ENCODE data around the gene CYP1B1.
"Not testable (repeated sequence)": the region's sequence is repeated elsewhere in the genome, so short reads cannot be mapped to it uniquely, and the experiment has no call there.

Gene CYP1B1

DNA sequence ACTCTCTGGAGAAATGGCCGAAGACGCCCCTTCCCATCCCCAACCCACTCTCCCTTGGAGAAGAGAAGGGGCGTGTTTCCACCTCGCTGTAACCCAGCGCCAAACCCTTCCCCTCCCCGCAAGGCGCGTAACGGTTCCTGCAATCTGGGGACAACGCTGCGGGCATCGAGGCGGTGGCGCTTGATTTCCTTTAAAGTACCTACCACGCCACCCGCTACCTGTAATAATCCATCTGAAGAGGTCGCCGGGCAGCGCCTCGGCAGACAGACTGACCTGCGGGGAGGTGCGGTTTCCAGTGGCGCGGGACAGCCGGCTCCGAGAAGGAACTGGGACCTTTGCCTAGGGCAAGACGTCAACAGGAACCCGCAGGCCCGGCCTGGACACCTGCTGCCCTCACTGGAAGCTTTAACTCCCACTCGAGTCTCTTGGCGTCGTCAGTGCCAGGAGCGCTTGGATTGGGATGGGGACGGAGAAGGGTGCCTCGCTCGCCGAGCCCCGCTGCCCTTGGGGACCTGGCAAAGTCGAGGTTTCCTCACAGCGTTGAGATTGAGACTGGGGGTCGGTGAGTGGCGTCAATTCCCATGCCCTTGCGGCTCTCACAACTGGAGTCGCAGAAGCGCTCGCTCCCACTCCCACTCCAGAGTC is at the start of gene CYP1B1:
CYP1B1 (minus strand) TSS at position 645 of the 645 bp plus-strand sequence. CDS start 763 bp downstream, outside the sequence.
- no peak for TF ChIP-seq ZNF274 (IDR thresholded peaks at IDR 0.05; ENCODE audit: low read depth, low read length)
- peak within 1 kb of the TSS; percentile 57; the same call in 1 of the 2 replicates for H3K4me3 ChIP-seq (ENCODE audit: low read length)

DNA sequence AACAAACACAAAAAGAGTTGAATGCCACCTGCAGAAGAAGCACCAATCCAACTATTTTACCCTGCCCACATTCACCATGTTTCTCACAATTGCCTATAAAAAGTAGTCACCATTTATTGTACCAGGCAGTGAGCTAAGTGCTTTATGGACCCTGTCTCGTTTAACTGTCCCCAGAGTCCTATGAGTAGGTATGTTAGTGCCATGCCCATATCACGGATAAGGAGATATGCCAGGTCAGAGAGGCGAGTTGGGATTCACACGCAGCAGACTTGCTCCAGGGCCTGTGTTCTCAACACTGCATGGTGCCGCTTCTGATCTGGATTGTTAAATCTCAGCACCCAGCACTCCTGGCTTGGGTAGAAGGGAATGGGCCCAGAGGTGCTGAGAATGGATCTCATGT is 49.1 kb upstream of the CYP1B1 start:
- no peak for TF ChIP-seq ZNF274 (IDR thresholded peaks at IDR 0.05; ENCODE audit: low read depth, low read length)
- H3K4me3 ChIP-seq (ENCODE audit: low read length): no peak overlapping the region

DNA sequence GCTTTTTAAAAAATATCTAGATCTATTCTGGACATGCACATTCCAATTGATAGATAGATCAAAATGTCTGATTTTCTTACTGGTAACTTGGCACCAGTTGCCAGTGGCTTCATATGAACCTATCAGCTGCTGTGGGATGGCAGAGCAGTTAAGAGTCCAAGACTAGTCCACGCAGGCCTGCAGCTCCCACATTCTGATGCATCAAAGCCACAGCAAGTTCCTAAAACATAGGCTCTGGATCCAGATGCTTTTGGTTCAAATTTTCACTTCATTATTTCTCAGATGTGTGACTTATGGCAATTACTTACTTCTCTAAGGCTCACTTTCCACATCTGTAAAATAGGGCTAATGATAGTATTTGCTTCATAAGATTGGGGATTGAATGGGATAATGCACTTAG is 48.0 kb upstream of the CYP1B1 start:
- no peak overlapping the region for H3K4me3 ChIP-seq (ENCODE audit: low read length)
- TF ChIP-seq ZNF274 (IDR thresholded peaks at IDR 0.05; ENCODE audit: low read depth, low read length): no peak

DNA sequence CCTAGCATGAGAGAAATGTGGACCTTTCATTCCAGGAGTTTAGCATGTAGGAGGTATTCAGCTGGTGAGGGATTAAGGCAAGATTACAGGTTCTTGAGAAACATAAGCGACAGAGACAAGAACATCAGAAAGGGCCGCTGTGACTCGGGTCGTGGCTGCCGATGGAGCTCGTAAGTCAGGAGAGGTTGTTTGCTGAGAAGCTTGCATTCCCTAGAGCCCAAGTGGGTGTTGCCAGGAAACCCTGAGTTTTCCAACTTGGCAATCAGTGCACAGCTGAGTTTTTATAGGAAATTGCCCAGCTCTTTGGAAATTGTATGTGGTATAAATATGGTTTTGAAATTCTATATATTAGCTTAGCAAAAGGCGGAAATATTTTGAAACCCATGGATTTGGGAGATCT is 46.4 kb upstream of the CYP1B1 start:
- no peak for TF ChIP-seq ZNF274 (IDR thresholded peaks at IDR 0.05; ENCODE audit: low read depth, low read length)
- no peak overlapping the region for H3K4me3 ChIP-seq (ENCODE audit: low read length)

DNA sequence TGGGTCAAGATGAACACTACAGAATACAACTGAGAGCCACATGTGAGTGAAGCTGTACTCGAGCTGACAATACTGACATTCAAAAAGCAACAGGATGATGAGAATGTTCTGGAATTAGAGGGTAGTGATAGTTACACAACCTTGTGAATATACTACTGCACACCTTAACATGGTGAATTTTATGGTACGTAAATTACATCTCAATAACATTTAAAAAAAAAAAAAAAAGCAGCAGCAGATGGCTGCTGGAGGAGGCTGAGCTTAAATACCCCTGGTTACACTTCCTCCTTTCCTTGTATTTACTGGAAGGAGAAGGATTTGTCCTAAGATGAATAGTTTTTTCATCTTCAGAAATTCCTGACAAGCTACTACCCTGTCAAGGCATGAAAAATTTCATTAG is 45.5 kb upstream of the CYP1B1 start:
- TF ChIP-seq ZNF274 (IDR thresholded peaks at IDR 0.05; ENCODE audit: low read depth, low read length): no peak
- H3K4me3 ChIP-seq (ENCODE audit: low read length): no peak overlapping the region

DNA sequence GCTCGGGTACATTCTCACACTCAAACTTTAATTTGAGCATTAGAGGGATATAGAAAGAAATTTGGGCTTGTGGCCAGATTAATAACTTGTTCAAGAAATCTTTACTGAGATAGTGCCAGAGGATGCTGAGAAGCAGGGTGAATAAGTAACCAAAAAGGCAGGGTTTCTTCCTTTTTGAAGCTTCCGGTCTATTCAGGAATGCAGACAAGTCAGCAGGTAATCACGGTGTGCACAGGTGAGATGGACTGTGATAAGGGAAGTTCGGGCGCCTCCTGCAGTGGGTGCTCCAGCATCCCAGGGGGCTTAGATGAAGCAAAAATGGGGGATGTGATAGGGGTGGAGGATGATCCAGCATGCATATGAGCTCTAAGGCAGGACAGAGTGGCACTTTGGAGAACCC is 44.9 kb upstream of the CYP1B1 start:
- H3K4me3 ChIP-seq (ENCODE audit: low read length): no peak overlapping the region

DNA sequence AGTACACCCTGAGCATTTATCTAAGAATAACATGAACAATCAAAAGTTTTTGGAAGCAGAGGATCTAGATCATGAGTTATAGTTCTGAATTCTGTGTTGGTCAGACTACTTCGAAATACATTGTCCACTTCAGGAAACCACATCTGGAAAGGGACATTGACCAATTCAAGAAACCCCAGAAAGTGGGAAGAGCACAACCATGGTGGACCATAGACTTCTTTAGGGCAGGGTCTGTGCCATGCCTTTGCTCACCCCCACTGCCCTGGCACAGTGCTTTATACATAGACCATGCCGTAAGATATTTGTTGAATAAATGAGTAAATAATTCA is 44.3 kb upstream of the CYP1B1 start:
- TF ChIP-seq ZNF274 (IDR thresholded peaks at IDR 0.05; ENCODE audit: low read depth, low read length): no peak
- no peak overlapping the region for H3K4me3 ChIP-seq (ENCODE audit: low read length)

More for the DNA sequence above, 44.9 kb upstream of the CYP1B1 start:
- TF ChIP-seq ZNF274 (IDR thresholded peaks at IDR 0.05; ENCODE audit: low read depth, low read length): no peak

DNA sequence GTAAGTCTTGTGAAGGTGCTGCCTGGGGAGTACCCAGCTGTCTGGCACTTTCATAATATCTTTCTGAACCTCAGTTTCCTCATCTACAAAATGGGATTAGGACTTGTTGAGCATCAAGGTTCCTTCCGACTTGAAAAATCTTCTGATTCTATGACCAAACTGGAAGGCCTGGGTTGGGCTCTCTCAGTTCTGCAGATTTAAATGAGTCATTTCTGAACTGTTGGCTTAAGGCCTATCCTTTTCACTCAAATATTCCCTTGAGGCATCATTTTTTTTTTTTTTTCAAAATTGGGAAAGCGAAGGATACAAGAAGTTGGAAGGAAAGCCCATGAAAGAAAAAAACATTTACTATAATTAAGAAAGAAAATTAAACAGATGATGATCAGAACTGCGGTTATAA is 40.8 kb upstream of the CYP1B1 start:
- no peak overlapping the region for H3K4me3 ChIP-seq (ENCODE audit: low read length)

DNA sequence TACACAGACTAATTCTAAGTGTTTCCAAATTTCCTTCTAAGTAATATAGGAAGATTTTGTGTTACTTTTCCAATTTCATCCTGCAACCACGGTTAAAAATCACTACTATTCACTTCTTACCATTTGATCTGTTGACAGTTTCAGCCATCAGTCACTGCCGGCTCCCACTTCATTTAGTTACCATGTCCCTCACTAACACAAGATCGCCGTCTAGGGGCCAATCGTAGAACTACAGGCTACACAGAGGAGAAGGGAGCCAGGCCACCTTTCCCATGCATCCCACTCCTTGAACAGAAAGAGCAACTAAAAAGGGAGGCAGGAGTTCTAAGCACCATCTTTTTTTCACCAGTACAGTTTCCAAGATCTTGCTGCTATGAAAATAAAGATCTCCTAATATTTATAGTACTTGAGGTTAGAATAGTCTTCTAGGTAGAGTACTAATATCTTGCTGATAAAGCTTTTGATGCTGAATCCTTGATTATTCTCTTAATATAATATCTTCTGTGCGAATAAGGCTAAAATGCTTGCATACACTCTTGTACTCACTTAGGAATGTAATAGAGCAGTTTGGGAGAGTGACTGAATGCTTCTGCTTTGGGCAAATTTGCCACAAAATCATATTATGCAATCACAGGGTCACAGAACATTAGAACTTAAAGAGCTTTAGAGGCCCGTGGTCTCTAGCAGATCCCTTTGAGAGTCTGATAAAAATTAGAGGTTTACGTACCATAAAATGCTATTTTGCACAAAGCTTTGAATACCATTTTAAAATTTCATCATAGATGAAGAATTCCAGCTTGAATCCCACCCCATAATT is 39.5 kb upstream of the CYP1B1 start:
- no peak overlapping the region for H3K4me3 ChIP-seq (ENCODE audit: low read length)
- TF ChIP-seq ZNF274 (IDR thresholded peaks at IDR 0.05; ENCODE audit: low read depth, low read length): no peak

More for the DNA sequence above, 40.8 kb upstream of the CYP1B1 start:
- no peak for TF ChIP-seq ZNF274 (IDR thresholded peaks at IDR 0.05; ENCODE audit: low read depth, low read length)

DNA sequence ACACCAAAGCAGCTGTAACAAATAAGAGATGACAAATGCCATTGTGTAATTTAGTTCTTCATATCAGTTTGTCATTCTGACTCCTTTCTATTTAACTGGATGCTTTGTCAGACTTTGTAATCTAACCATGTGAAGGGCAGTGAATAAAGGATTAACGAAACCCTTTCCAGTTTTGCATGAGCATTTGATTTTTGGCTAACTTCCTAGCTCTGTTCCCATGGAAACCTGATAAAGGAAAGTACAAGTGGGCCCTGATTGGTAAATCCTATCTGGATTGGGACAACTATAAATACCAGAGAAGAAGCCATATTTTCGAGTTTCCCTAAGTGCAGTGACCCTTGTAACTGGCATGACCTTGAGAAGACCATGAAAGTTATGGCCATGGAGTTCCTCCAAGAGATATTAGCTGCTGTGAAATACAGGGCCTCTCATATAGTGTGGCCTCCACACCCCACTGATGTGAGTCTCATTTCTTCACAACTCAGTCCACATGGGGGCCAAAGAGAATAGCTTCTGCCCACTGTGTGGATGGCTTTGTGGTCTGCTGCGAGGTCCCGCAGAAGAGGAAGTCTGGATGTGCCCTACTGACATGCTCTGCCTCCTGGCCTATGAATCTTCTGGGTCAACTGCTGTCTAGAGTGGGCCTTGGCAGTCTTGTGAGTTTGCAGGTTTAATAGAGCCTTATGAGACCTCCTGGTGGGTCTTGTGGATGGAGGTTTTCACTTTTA is 38.2 kb upstream of the CYP1B1 start:
- no peak overlapping the region for H3K4me3 ChIP-seq (ENCODE audit: low read length)
- no peak for TF ChIP-seq ZNF274 (IDR thresholded peaks at IDR 0.05; ENCODE audit: low read depth, low read length)

DNA sequence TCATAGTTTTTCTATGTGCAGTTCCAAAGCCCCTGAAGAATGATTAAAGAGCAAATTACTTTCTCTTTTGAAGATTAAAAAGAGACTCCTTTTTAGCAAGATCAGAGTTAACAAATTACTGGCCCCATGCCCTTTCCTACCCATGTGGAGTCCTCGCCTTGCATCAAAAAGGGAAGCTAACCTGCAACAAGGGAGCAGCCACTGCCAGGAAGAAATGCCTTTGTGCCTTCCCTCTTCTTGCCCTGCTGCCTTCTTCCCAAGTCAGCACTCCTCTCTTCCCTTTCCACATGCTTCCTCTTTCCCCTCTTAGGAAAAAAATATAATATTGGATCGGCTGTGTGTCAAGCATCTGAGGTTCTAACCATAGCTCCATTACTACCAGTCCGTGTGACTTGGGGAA is 37.1 kb upstream of the CYP1B1 start:
- no peak for TF ChIP-seq ZNF274 (IDR thresholded peaks at IDR 0.05; ENCODE audit: low read depth, low read length)
- no peak overlapping the region for H3K4me3 ChIP-seq (ENCODE audit: low read length)

DNA sequence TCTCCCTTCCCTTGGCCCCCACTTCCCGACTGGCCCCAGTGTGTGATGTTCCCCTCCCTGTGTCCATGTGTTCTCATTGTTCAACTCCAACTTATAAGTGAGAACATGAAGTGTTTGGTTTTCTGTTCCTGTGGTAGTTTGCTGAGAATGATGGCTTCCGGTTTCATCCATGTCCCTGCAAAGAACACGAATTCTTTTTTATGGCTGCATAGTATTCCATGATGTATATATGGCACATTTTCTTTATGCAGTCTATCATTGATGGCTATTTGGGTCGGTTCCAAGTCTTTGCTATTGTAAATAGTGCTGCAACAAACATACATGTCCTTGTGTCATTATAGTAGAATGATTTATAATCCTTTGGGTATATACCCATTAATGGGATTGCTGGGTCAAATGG is 35.4 kb upstream of the CYP1B1 start:
- not testable (repeated sequence) for H3K4me3 ChIP-seq (ENCODE audit: low read length)

DNA sequence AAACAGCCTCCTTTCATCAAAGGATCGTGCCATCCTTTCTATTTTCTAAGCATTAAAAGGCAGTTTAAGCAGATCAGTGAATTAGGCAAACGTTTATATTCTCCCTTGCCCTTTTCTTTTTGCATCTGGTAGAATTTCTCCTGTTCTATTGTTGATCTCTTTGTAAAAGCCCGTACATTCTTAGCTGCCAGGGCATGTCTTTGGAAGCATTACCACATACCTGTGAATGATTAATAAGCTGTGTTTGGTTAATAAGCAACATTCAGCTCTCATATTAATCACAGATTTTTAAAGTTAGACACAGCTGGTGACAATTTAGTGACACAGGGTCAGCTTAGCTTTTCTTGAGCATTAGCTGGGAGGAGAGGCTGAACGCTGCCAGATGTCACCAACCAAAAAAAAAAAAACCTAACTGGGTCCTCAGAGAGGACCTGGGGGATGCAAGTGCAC is 33.8 kb upstream of the CYP1B1 start:
- no peak overlapping the region for H3K4me3 ChIP-seq (ENCODE audit: low read length)
- no peak for TF ChIP-seq ZNF274 (IDR thresholded peaks at IDR 0.05; ENCODE audit: low read depth, low read length)

DNA sequence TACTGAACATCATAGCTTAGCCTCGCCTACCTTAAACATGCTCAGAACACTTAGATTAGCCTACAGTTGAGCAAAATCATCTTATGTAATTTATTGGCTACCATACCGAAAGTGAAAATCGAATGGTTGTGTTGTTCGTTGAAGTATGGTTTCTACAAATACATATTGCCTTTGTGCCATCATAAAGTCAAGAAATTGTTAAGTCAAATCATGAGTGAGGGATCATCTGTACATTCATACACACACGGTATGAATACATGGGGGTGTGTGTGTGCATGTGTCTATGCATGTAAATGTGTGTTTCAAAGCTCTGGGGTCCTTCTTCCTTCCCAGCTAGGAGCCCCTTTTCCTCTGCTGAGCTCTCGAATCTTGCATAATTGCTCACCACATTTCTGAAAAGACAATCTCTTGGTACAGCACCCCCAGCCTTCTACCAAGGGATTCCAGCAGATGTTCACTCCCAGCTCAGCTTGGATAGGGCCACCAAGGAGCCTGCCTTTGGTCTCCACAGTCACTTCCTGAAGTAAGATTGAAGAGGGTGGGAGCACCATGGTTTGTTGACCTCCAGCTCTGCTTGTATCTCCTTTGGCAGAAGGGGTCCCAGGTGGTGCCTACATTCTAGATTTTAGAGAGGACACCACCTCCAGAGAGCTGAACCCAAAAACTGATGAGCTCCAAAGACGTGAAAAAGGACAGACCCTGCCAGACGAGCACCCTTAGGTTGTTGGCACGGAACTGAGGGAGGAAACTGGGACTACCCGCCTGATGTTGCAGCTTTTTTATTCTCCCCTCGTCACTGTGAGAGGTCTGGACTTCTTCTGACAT is 33.2 kb upstream of the CYP1B1 start:
- no peak for TF ChIP-seq ZNF274 (IDR thresholded peaks at IDR 0.05; ENCODE audit: low read depth, low read length)
- no peak overlapping the region for H3K4me3 ChIP-seq (ENCODE audit: low read length)
